GM12873 (cell line): ENCODE results near the gene DCLK2.
A peak's percentile ranks its signal among the peaks of the same experiment; 100 is the strongest.

ENCODE experiments used
- TF ChIP-seq, protein P1 (sequence below): IDR thresholded peaks from 2 replicates; pipeline ENCODE4 v1.5.1; 2012; ENCODE audit warnings: low read depth, mild to moderate bottlenecking, moderate library complexity, low read length, control low read depth; ENCODE audit not compliant: insufficient read depth; ENCODE audit errors: missing control alignments

The DCLK2 gene

GRCh38 chr4:150206265-150206664, 128.0 kb downstream of the DCLK2 start:
- TF ChIP-seq, protein P1, sequence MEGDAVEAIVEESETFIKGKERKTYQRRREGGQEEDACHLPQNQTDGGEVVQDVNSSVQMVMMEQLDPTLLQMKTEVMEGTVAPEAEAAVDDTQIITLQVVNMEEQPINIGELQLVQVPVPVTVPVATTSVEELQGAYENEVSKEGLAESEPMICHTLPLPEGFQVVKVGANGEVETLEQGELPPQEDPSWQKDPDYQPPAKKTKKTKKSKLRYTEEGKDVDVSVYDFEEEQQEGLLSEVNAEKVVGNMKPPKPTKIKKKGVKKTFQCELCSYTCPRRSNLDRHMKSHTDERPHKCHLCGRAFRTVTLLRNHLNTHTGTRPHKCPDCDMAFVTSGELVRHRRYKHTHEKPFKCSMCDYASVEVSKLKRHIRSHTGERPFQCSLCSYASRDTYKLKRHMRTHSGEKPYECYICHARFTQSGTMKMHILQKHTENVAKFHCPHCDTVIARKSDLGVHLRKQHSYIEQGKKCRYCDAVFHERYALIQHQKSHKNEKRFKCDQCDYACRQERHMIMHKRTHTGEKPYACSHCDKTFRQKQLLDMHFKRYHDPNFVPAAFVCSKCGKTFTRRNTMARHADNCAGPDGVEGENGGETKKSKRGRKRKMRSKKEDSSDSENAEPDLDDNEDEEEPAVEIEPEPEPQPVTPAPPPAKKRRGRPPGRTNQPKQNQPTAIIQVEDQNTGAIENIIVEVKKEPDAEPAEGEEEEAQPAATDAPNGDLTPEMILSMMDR, result no peak

- TF ChIP-seq, protein P1, result no peak
These were observed 128.7 kb downstream of the DCLK2 start for GRCh38 chr4:150206954-150207353.

GRCh38 chr4:150207871-150208270, 129.6 kb downstream of the DCLK2 start:
- TF ChIP-seq, protein P1, result no peak

GRCh38 chr4:150209140-150209829, 131.0 kb downstream of the DCLK2 start:
- TF ChIP-seq, protein P1, result peak; percentile 59

DNA sequence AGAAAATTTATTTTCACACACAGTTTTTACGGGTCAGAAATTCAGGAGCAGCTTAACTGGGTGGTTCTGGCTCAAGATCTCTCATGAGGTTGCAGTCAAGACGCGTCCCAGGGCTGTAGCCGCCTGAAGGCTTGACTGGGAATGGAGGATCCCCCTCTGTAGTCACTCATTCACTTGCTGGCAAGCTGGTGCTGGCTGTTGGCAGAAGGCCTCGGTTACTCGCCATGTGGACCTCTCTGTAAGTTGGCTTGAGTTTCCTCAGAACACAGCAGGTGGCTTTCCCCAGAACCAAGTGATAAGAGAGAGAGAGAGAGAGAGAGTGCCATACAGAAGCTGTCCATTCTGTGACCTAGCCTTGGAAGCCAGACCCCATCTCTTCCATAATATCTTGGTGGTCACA, 132.8 kb downstream of the DCLK2 start:
- TF ChIP-seq, protein P1, result no peak

DNA sequence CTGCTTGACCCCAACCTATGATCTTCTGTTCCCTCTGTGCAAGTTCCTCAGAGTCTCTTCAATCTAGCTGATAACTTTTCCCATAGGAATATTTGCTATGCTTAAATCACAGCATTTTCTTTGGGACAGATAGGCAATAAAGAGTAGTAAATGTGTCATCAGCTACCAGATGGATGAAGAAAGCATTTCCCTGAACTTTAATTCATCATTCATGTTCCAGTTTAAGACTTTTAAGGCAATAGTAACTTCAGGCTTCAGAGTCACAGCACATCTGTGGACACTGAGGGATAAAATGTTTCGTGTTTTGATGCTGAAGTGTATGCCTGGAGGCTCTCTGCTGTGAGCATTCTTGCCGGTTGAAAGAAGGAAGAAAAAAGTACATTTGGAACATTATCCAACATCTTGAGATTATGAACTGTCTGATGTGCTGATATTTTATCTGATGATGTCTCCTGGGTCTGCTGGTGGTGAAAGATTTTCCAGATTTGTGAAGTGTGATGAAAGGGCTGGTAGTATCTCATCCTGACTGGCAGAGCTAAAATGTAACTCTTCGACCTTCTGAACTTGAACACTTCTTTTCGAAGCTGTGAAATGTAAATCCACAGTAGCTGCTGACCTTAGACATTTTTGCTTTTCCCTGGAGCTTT, 133.7 kb downstream of the DCLK2 start:
- TF ChIP-seq, protein P1, result no peak

DNA sequence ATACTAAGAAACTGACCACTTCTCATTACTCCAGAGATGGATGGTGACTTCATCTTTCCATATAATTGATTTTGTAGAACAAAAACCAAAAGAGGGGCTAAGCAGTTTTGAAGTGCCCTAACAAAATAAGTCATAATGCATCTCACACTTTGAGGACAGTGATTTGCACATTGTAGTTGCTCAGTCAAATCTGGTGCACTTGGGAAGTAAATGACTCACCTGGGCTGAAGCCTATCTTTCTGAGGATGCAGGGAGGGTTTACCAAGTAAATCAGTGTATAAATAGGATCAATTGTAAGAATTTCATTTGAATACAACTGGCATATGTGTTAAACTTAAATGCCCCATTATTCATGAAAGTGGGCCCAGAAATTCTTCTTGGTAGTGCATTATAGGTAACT, 134.2 kb downstream of the DCLK2 start:
- TF ChIP-seq, protein P1, result no peak
